Measurements from ENCODE around the gene SETMAR. TPM values are rescaled to one million over a fixed set of nuclear protein-coding genes. Genes with fewer than 3 reads are reported as not detected.

The SETMAR gene
- total RNA-seq, 2 experiments from 2014 or later: 11.7 to 13.8 TPM

DNA sequence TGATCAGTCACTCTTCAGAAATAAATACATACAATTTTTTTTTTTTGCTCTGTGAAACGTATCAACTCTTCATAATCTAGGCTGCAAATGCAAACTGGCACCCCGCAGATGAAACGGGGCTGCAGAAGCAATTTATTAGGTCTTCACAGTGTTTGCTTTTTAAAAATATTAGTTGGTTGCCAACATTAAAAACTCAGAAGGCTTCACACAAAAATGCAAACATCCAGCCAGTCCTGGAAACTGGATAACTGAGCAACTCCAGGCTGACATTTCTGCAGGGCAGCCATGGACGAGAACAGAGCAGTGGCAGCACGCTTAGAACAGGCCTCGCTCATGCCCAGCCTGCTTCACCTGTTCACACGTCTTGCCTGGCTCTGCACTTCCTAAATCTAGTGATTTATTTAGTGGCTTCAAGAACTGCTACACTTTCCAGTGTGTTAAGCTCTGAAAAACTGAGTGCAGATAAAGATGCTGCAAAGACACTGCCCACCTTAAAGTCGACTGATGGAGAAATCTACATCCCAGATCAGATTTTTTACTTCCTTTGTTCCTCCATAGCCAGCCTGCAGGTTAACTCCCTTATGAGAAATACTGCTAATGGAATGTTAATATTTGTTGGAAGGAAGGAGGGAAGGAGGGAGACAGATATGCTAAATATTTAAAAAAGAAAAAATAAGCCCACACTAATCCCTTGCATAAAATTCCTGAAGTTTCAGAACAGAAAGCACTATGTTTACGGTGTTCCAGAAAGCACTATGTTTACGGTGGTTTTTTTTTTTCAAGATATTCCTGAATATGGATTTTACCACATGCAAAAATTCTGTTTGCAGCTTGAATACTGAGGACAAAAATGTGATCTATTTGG, 53.6 kb downstream of the SETMAR start:
- Mint-ChIP-seq H3K36me3 (peaks cover 2% of the 10 kb centered on the region), H3K27ac (no peak overlapping the region), H3K9me3 (no peaks in the 10 kb centered on the region), H3K4me1 (ENCODE audit: low read depth) (peaks cover 10% of the 10 kb centered on the region), H3K27me3 (no peaks in the 10 kb centered on the region), H3K4me3 (no peak overlapping the region)
- ChIA-PET POLR2A (no interaction called here), CTCF (no interaction called here)
- DNase-seq: no peak
- intact Hi-C loops (cut with micrococcal nuclease): no loop called here

DNA sequence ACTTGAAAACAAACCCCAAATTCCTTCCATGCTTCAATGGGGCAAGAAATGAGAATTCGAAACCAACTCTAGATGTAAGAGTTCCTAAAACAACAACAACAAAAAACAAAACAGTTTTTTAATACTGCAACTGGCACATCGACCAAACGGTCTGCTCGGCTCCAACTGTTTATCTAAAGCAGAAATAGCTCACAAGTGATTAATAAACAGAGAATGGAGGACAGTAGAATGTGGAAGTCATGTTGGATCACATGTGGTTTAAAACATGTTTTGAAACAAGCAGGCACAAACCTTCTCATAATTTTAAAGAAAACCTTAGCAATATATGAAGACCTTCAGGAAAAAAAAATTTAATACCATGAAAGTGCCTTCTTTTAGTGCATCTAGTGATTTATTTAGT, 55.1 kb downstream of the SETMAR start:
- Mint-ChIP-seq H3K27me3 (no peaks in the 10 kb centered on the region), H3K36me3 (peaks cover 7% of the 10 kb centered on the region), H3K9me3 (no peaks in the 10 kb centered on the region), H3K4me1 (ENCODE audit: low read depth) (no peaks in the 10 kb centered on the region), H3K4me3 (no peak overlapping the region), H3K27ac (no peak overlapping the region)
- intact Hi-C loops (cut with micrococcal nuclease): no loop called here
- ChIA-PET POLR2A (no interaction called here), CTCF (no interaction called here)
- no peak for DNase-seq

DNA sequence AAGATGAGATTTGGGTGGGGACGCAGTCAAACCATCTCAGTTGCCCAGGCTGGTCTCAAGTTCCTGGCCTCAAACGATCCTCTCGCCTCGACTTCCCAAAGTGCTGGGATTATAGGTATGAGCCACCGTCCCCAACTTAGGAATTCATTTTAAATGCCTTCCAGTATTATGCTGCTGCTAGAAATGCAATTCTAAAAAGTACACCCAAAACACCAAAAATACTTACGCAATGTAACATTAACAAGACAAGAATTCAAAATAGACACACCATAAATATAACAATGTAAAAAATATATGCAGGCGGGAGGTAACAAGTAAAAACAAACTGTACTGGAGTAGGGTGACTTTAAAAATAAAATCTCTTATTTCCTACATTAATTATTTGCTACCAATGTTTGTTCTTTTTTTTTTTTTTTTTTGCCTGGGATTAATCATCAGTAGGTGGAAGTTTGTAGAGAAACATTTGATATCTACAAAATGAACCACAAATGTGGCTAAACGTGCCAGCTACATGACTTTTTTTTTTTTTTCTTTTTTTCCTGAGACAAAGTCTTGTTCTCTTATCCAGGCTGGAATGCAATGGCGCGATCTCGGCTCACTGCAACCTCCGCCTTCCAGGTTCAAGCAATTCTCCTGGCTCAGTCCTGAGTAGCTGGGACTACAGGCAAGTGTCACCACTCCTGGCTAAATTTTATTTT, 56.8 kb downstream of the SETMAR start:
- H3K9me3 Mint-ChIP-seq: no peaks in the 10 kb centered on the region
- CTCF ChIA-PET: no interaction called here
- no peak for DNase-seq
- no peak overlapping the region for H3K27ac Mint-ChIP-seq
- H3K36me3 Mint-ChIP-seq: peaks cover 7% of the 10 kb centered on the region
- H3K27me3 Mint-ChIP-seq: no peaks in the 10 kb centered on the region
- H3K4me1 Mint-ChIP-seq (ENCODE audit: low read depth): no peaks in the 10 kb centered on the region
- intact Hi-C loops (cut with micrococcal nuclease): no loop called here
- POLR2A ChIA-PET: no interaction called here
- H3K4me3 Mint-ChIP-seq: no peak overlapping the region

- H3K4me1 Mint-ChIP-seq (ENCODE audit: low read depth): no peaks in the 10 kb centered on the region
- POLR2A ChIA-PET: interaction anchor here (0.5 kb wide), 1 partner anchor 266 kb away, joined by 3 read pairs; no protein-coding TSS in a partner anchor
- H3K4me3 Mint-ChIP-seq: no peak overlapping the region
- no peaks in the 10 kb centered on the region for H3K9me3 Mint-ChIP-seq
- intact Hi-C loops (cut with micrococcal nuclease): no loop called here
- CTCF ChIA-PET: interaction anchor here (0.6 to 1.0 kb wide), 2 partner anchors 10 to 76 kb away, joined by 4 to 6 read pairs; no protein-coding TSS in a partner anchor
- no peaks in the 10 kb centered on the region for H3K27me3 Mint-ChIP-seq
- H3K36me3 Mint-ChIP-seq: peaks cover 7% of the 10 kb centered on the region
- no peak overlapping the region for H3K27ac Mint-ChIP-seq
- no peak for DNase-seq
These were observed 57.6 kb downstream of the SETMAR start for GRCh38 chr3:4360817-4361216.

GRCh38 chr3:4362523-4362922, 59.4 kb downstream of the SETMAR start:
- no peak for DNase-seq
- intact Hi-C loops (cut with micrococcal nuclease): no loop called here
- no peaks in the 10 kb centered on the region for H3K27me3 Mint-ChIP-seq
- no peaks in the 10 kb centered on the region for H3K9me3 Mint-ChIP-seq
- CTCF ChIA-PET: no interaction called here
- peaks cover 7% of the 10 kb centered on the region for H3K36me3 Mint-ChIP-seq
- H3K4me3 Mint-ChIP-seq: no peak overlapping the region
- H3K4me1 Mint-ChIP-seq (ENCODE audit: low read depth): no peaks in the 10 kb centered on the region
- POLR2A ChIA-PET: no interaction called here
- no peak overlapping the region for H3K27ac Mint-ChIP-seq

Other genes with a start within 250 kb of the SETMAR start
- gene SUMF1, start 163.9 kb downstream of the SETMAR start, total RNA-seq: 1 to 10 TPM; 5.1 to 5.6 TPM
- gene ITPR1, start 190.0 kb downstream of the SETMAR start, total RNA-seq: 10 to 100 TPM; 49.1 to 53.1 TPM

Data from activated CD4-positive, alpha-beta memory T cell treated with anti-CD3 and anti-CD28 coated beads for 36 hours (primary cell).